H9 (cell line): ENCODE results near the gene KIF26B. TPM values are rescaled to one million over a fixed set of nuclear protein-coding genes. Genes with fewer than 3 reads are reported as not detected.

Experiments used
- DNase-seq: peaks from one replicate; pipeline ENCODE4 v3.0.0-alpha.2; 2017
- H2AFZ ChIP-seq: one replicate; pipeline ENCODE4 v1.6.1; 2013; ENCODE audit warnings: mild to moderate bottlenecking, low read length, control low read depth, moderate library complexity
- H2AK5ac ChIP-seq: 2 replicates; pipeline ENCODE4 v1.6.1; 2013; ENCODE audit warnings: low read length, control low read depth, mixed read lengths; ENCODE audit not compliant: insufficient read length
- H2BK120ac ChIP-seq: one replicate; pipeline ENCODE4 v1.6.1; 2013; ENCODE audit warnings: low read depth, mild to moderate bottlenecking, low read length, control low read depth, inconsistent platforms; ENCODE audit not compliant: poor library complexity, severe bottlenecking
- H2BK12ac ChIP-seq: 2 replicates; pipeline ENCODE4 v1.6.1; 2013; ENCODE audit warnings: low read length, control low read depth, mixed read lengths, low read depth; ENCODE audit not compliant: insufficient read length
- H2BK15ac ChIP-seq: 2 replicates; pipeline ENCODE4 v1.6.1; 2013; ENCODE audit warnings: low read depth, low read length, control low read depth
- H2BK20ac ChIP-seq: one replicate; pipeline ENCODE4 v1.6.1; 2013; ENCODE audit warnings: low read depth, mild to moderate bottlenecking, low read length, control low read depth, inconsistent platforms; ENCODE audit not compliant: poor library complexity, severe bottlenecking
- H2BK5ac ChIP-seq: 2 replicates; pipeline ENCODE4 v1.6.1; 2013; ENCODE audit warnings: low read length, control low read depth, mixed read lengths; ENCODE audit not compliant: insufficient read length
- H3K14ac ChIP-seq: 2 replicates; pipeline ENCODE4 v1.6.1; 2013; ENCODE audit warnings: low read length, control low read depth; ENCODE audit not compliant: insufficient read depth
- H3K18ac ChIP-seq: 2 replicates; pipeline ENCODE4 v1.6.1; 2013; ENCODE audit warnings: low read depth, mild to moderate bottlenecking, mixed read lengths, low read length, control low read depth; ENCODE audit not compliant: insufficient read length
- H3K23ac ChIP-seq: 2 replicates; pipeline ENCODE4 v1.6.1; 2013; ENCODE audit warnings: low read length, control low read depth, mixed read lengths, low read depth; ENCODE audit not compliant: insufficient read length
- H3K23me2 ChIP-seq: 2 replicates; pipeline ENCODE4 v1.6.1; 2013; ENCODE audit warnings: low read depth, mild to moderate bottlenecking, mixed read lengths, low read length, control low read depth; ENCODE audit not compliant: insufficient read length, poor library complexity, severe bottlenecking
- H3K27ac ChIP-seq: 2 replicates; pipeline ENCODE4 v1.5.1; 2013; ENCODE audit warnings: low read length, control low read depth, mixed read lengths, low read depth; ENCODE audit not compliant: insufficient read length
- H3K27me3 ChIP-seq: 2 replicates; pipeline ENCODE4 v1.6.1; 2013; ENCODE audit warnings: low read length, control low read depth, inconsistent platforms; ENCODE audit not compliant: insufficient read depth
- H3K4ac ChIP-seq: 2 replicates; pipeline ENCODE4 v1.6.1; 2013; ENCODE audit warnings: low read depth, mild to moderate bottlenecking, control low read depth, inconsistent platforms, low read length, moderate library complexity
- H3K4me1 ChIP-seq: 2 replicates; pipeline ENCODE4 v1.6.1; 2013; ENCODE audit warnings: low read length, control low read depth, inconsistent platforms; ENCODE audit not compliant: insufficient read depth
- H3K4me2 ChIP-seq: 2 replicates; pipeline ENCODE4 v1.6.1; 2013; ENCODE audit warnings: low read length, control low read depth, mixed read lengths; ENCODE audit not compliant: insufficient read length, insufficient read depth
- H3K56ac ChIP-seq: 2 replicates; pipeline ENCODE4 v1.6.1; 2013; ENCODE audit warnings: low read depth, mild to moderate bottlenecking, mixed read lengths, low read length, control low read depth; ENCODE audit not compliant: insufficient read length
- H3K79me1 ChIP-seq: 2 replicates; pipeline ENCODE4 v1.6.1; 2013; ENCODE audit warnings: low read depth, mild to moderate bottlenecking, moderate library complexity, low read length, control low read depth, inconsistent platforms; ENCODE audit not compliant: insufficient read depth, poor library complexity, severe bottlenecking
- H3K79me2 ChIP-seq: 2 replicates; pipeline ENCODE4 v1.6.1; 2013; ENCODE audit warnings: low read length, control low read depth, inconsistent platforms; ENCODE audit not compliant: insufficient read depth
- H3K9ac ChIP-seq: 2 replicates; pipeline ENCODE4 v1.6.1; 2013; ENCODE audit warnings: low read length, control low read depth, mixed read lengths; ENCODE audit not compliant: insufficient read length; ENCODE audit errors: extremely low read depth
- H3K9me3 ChIP-seq: one replicate; pipeline ENCODE4 v1.6.1; 2013; ENCODE audit warnings: low read depth, low read length, inconsistent platforms; ENCODE audit not compliant: control insufficient read depth
- H3T11ph ChIP-seq: one replicate; pipeline ENCODE4 v1.6.1; 2013; ENCODE audit warnings: mild to moderate bottlenecking, low read length, control low read depth, inconsistent platforms
- H4K20me1 ChIP-seq: one replicate; pipeline ENCODE4 v1.6.1; 2013; ENCODE audit not compliant: control insufficient read depth, insufficient read length, insufficient read depth
- H4K5ac ChIP-seq: 2 replicates; pipeline ENCODE4 v1.6.1; 2013; ENCODE audit warnings: low read depth, mild to moderate bottlenecking, mixed read lengths, low read length, control low read depth; ENCODE audit not compliant: insufficient read length
- H4K8ac ChIP-seq: replicated peaks from 2 replicates; pipeline ENCODE4 v1.6.1; 2013; ENCODE audit warnings: low read length, control low read depth, mixed read lengths, low read depth; ENCODE audit not compliant: insufficient read length
- H4K91ac ChIP-seq: 2 replicates; pipeline ENCODE4 v1.6.1; 2013; ENCODE audit warnings: low read depth, mild to moderate bottlenecking, moderate library complexity, mixed read lengths, low read length, control low read depth; ENCODE audit not compliant: insufficient read length
- H3K27ac Mint-ChIP-seq, 3 experiments: 2 replicates in 2 of 3; 3 replicates in 1 of 3; pipeline ENCODE4 v1.8.0; 2020 to 2021; ENCODE audit warnings: mixed read lengths in 3 of 3, mild to moderate bottlenecking in 1 of 3, moderate library complexity in 1 of 3
- H3K27me3 Mint-ChIP-seq: 2 replicates; pipeline ENCODE4 v1.8.0; 2021; ENCODE audit warnings: low read depth, mild to moderate bottlenecking, moderate library complexity, mixed read lengths
- H3K36me3 Mint-ChIP-seq, 3 experiments: 2 replicates in 2 of 3; 3 replicates in 1 of 3; pipeline ENCODE4 v1.8.0; 2020 to 2021; ENCODE audit warnings: low read depth in 3 of 3, mixed read lengths in 3 of 3; ENCODE audit not compliant: insufficient read depth in 1 of 3
- H3K4me1 Mint-ChIP-seq, 2 experiments: 2 replicates each; pipeline ENCODE4 v1.8.0; 2020; ENCODE audit warnings: mixed read lengths in 2 of 2
- H3K4me3 Mint-ChIP-seq, 2 experiments: 2 replicates in 1 of 2; 3 replicates in 1 of 2; pipeline ENCODE4 v1.8.0; 2020 to 2021; ENCODE audit warnings: mild to moderate bottlenecking in 2 of 2, mixed read lengths in 2 of 2, moderate library complexity in 1 of 2
- H3K9me3 Mint-ChIP-seq, 2 experiments: 2 replicates in 1 of 2; 3 replicates in 1 of 2; pipeline ENCODE4 v1.8.0; 2020; ENCODE audit warnings: mild to moderate bottlenecking in 2 of 2, mixed read lengths in 2 of 2, moderate library complexity in 1 of 2
- CTCF ChIP-seq: fragments of 200-600 bp; sonication (generic); conservative IDR thresholded peaks from 3 replicates; pipeline ENCODE4 v1.8.0; 2021; ENCODE audit warnings: antibody characterized with exemption, mild to moderate bottlenecking
- total RNA-seq: library from RNA; stranded (reverse); gene quantifications from 2 replicates; pipeline ENCODE4 v1.2.1, GENCODE V29; 2021

Gene KIF26B
- total RNA-seq, 1 experiment from 2014 or later = 0.13 TPM

DNA sequence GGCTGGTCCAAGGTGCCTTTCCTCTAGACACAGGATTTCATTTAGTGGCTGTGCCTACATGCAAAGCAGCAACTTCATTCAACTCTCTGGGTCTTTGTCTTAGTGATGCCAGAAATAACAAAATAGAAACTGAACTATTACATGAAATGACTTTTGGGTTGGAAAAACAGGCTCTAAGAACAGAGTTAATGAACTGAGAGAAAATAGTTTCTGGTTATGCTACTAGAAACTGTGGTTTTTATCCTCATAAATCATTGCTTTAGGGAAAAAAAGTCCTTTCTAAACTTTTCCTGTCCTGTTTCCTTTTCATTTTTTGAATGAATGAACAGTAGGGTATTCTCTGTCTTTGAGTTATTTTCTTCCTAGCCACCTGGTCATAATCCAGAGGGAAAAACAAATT lies 424.0 kb downstream of the KIF26B start:
- H2BK120ac ChIP-seq = no peak overlapping the region
- H3K23me2 ChIP-seq = no peaks in the 10 kb centered on the region
- H3K9me3 Mint-ChIP-seq = no peaks in the 10 kb centered on the region
- no peak overlapping the region for H4K91ac ChIP-seq
- no peak overlapping the region for H2BK5ac ChIP-seq
- H3K9me3 ChIP-seq = no peaks in the 10 kb centered on the region
- H4K8ac ChIP-seq = no peak overlapping the region
- H3K79me2 ChIP-seq = no peaks in the 10 kb centered on the region
- H3T11ph ChIP-seq = no peak overlapping the region
- H3K36me3 Mint-ChIP-seq = no peaks in the 10 kb centered on the region; a peak in 1 of 7 replicates
- no peak overlapping the region for H3K14ac ChIP-seq
- no peak overlapping the region for H3K4me3 Mint-ChIP-seq
- no peak overlapping the region for H3K9ac ChIP-seq
- no peak for DNase-seq
- H3K56ac ChIP-seq = no peak overlapping the region
- H3K79me1 ChIP-seq = no peaks in the 10 kb centered on the region
- no peak for TF ChIP-seq CTCF
- no peaks in the 10 kb centered on the region for H3K4me1 Mint-ChIP-seq
- H4K5ac ChIP-seq = no peak overlapping the region
- no peak overlapping the region for H3K27ac ChIP-seq
- H3K4me1 ChIP-seq = no peaks in the 10 kb centered on the region
- H3K18ac ChIP-seq = no peak overlapping the region
- no peaks in the 10 kb centered on the region for H3K27me3 ChIP-seq
- H3K23ac ChIP-seq = no peak overlapping the region
- no peak overlapping the region for H3K4ac ChIP-seq
- H2BK20ac ChIP-seq = no peak overlapping the region
- H3K27me3 Mint-ChIP-seq = peaks cover 3% of the 10 kb centered on the region; the same call in 1 of the 2 replicates
- no peaks in the 10 kb centered on the region for H4K20me1 ChIP-seq
- H2BK15ac ChIP-seq = no peak overlapping the region
- H3K27ac Mint-ChIP-seq = no peak overlapping the region
- H2AK5ac ChIP-seq = no peak overlapping the region
- no peak overlapping the region for H2BK12ac ChIP-seq
- H2AFZ ChIP-seq = no peak overlapping the region
- no peak overlapping the region for H3K4me2 ChIP-seq
